Activated CD4-positive, alpha-beta T cell treated with anti-CD3 and anti-CD28 coated beads for 1 hour (primary cell): ENCODE results near the gene TOM1L1.

Experiments
- DNase-seq: peaks from one replicate; pipeline ENCODE4 v3.0.0-alpha.2; 2020

TOM1L1 gene

DNA sequence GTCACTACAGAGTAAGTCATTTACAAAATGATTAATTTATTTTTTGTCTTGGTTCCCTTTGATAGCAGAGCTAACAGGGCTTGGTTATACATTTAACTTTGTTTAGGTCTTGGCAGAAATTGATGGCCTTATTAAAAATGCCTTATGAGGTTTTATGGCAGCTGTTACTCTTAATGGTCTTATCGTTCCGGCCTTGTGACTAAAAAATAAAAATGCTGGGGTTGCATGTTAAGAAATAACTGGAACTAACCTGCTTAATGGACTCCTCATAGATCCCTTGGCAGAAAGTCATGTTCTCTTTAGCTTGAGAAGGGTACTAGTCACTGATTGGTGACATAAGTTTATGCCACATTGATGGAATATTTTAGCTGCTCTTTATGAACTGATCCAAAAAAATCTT is 49.5 kb downstream of the TOM1L1 start:
- DNase-seq: no peak

- no peak for DNase-seq
Measured at GRCh38 chr17:54951286-54951685, 50.6 kb downstream of the TOM1L1 start.

GRCh38 chr17:54956791-54957190 is 56.1 kb downstream of the TOM1L1 start:
- DNase-seq: no peak

DNA sequence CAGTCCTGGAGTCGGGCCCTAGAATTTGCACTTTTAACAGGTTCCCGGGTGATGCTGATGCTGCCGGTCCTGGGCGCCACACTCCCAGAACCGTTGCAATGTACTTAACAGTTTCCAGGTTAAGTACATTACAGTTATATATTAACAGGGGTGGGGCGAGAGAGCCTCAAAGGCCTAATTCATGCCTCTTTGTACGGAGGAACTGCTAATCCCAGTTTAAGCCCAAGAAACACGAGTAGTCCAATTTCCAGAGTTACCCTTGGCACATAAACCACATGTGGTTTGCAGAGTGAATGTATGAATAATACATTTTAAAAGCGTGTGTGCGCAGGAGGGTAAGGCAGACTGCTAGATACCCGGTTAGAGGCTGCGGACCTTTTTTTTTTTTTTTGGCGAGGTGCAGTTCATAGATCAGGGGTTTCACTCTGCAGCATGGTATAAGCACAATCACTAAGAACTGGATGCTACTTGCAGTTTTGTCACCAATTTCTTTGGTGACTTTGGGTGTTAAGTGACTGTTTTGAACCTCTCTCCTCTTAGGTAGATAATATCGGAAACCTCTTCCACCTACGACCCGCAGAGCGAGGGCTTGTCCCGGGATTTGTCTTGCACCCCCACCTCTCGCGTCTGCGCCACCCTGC is 67.1 kb downstream of the TOM1L1 start:
- DNase-seq: no peak

DNA sequence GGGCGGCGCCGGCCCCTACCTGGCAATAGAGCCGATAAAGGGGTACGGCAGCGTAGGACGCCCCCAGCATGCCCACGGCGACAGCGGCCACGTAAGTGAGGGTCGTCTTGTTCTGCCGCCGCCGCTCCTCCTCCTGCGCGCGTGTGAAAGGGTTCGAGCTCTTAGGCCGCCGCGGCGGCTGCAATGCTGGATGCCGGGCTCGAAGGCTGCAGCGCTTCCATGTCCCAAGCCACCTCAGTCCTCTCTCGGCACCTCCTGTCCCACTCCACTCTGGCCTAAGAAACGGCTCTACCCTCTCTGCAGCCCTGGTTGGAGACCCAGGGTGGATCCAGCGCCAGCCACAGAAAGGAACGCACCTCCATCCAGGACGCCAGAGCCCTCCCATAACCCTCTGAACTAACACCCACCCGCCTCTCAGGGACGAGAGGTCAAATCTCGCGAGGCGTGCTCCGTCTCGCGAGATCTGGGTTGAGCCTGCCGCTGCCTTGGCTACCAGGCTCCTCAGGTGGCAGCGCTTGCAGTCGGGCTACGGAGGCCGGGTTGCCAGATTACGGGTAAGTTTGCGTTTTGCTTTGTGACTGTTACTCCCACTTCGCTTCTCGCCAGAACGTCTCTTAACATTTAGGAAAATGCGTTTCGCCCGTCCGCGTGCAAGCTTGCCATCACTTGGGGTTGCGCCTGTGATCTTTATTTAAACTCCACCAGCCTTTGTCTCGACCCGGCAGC is 67.8 kb downstream of the TOM1L1 start, which contains the start of the genes COX11 and STXBP4:
COX11 (minus strand) TSS at position 393 of the 726 bp plus-strand sequence; CDS start at position 385, 8 bp downstream.
STXBP4 (plus strand) TSS at position 504 of the 726 bp plus-strand sequence. CDS start 17,455 bp downstream, outside the sequence.
- DNase-seq: peak; percentile 90

- peak; percentile 20 for DNase-seq
Measured at GRCh38 chr17:54968988-54969332, 68.3 kb downstream of the TOM1L1 start.

DNA sequence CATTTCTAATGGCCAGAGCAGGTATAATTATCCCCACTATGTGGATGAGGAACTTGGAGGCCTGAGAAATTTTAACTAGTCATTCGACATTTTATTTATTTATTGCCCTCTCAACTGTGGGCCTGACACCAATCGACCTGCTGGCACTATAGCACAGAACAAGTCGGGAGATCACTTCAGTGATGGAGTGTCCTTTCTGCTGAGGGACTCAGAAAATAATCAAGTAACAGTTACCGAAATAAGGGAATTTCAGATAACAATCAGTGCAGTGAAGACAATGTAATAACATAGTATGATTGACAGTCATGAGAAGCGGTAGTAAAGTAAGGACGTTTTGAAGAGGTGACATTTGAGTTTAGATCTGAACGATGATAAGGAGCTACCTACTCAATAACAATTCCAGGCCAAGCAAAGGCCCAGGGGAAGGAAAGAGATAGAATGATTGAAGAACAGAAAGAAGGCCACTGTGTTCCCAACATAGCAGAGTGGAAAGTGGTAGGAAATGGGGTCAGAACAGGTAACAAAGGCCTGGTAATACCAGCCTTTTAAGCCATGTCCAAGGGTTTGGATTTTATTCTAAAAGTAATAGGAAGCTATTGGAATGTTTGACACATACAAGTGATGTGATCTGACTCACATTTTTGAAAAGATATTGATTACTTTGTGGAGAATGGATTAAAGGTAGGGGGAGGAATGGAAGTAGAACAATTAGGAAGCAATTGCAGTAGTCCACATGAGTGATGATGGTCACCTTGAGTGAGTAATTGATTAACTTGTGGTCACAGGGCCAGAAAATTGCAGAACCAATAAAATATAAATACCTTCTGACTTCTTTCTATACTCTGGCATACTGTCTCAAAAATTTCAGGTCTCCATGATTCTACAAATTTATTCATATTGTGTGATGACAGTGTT is 69.3 kb downstream of the TOM1L1 start:
- DNase-seq: no peak

- no peak for DNase-seq
Measured at GRCh38 chr17:54971147-54971546, 70.5 kb downstream of the TOM1L1 start.

DNA sequence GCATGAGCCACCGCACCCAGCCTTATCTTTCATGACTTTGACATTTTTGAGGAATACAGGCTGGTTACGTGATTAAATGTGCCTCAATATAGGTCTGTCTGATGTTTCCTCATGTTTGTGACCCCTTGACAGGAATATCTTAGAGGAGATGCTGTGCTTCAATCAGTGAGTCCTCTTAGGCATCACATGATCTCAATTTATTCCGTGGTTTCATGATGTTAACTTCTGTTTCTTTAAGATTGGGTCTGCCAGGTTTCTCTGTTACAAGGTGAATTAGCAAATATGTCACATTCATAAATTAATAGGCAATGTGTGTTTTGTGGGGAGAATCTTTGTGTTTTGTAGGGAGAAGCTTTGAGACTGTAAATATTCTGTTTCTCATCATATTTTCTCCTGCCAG is 71.2 kb downstream of the TOM1L1 start:
- DNase-seq: no peak

GRCh38 chr17:54972406-54973138 is 71.9 kb downstream of the TOM1L1 start:
- DNase-seq: no peak

DNA sequence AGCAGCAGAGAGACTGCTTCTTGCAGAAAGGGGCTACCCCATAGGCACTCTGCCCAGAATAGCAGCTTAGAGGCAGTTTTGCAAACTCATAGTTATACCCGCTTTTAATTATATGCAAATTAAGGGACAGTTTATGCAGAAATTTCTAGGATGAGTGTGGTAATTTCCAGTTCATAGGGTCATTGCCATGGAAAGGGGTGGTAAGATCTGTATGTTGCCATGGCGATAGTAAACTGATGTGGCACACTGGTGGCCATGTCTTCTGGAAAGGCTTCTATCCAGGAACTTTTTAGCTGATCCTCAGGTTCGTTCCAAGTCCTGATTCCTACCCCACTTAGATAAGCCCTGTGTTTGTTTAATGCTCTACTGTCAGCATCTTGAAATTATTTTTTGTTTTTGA is 74.1 kb downstream of the TOM1L1 start:
- no peak for DNase-seq

- no peak for DNase-seq
Measured at GRCh38 chr17:54976316-54976715, 75.7 kb downstream of the TOM1L1 start.

DNA sequence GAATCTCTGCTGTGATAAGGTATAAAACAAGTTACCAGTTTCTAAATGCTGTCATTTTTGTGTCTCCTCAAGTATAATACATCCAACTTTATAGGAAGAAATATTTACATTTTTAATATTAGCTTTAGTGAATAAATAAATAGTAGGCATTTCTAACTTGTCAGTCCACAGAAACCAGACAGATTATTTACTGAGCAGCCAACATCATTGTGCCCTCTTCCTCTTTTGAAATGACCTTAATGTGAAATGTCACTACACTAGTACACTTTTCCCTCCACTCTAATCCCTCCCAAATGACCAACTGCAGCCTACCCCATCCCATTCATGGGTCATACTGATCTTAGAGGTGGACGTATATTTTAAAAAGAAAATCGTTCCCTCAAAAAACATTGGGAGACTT is 77.1 kb downstream of the TOM1L1 start:
- no peak for DNase-seq

DNA sequence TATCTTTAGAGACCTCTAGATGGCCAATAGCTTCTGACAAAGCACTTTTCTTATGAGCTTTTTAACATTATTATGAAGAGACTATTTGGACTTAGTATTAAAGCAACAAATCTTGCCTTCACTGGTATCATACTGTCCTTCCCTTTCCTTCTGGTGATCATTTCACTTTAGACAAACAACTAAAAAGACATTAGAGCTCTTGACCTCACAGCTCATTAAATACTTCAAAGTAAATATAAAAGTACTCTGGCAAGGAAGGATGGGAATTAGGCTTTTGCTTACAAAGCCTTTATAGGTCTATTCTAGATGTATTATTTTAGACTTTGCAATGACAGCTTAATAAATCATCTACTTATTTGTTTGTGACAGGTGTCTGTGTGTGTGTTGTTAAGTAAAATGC is 79.0 kb downstream of the TOM1L1 start:
- no peak for DNase-seq

GRCh38 chr17:54980375-54980774 is 79.7 kb downstream of the TOM1L1 start:
- no peak for DNase-seq

DNA sequence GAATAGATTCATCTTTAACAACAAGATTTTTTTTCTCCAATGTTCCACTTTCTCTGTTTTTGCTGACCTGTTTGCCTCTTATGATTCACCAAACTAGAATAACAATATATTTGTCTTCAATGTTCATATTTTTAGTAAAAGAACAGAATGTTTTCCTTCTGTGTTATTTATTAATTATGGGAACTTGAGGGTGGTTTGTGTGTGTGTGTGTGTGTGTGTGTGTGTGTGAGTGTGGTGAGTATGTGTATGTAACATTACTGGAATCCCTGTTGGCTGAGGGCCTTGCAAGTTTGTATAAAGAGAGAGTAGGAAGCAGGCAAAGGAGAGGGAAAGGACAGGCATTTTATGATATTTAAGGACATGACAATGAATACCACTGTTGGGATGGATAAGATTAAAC is 81.7 kb downstream of the TOM1L1 start:
- no peak for DNase-seq

GRCh38 chr17:54983260-54983659 is 82.6 kb downstream of the TOM1L1 start:
- DNase-seq: no peak

DNA sequence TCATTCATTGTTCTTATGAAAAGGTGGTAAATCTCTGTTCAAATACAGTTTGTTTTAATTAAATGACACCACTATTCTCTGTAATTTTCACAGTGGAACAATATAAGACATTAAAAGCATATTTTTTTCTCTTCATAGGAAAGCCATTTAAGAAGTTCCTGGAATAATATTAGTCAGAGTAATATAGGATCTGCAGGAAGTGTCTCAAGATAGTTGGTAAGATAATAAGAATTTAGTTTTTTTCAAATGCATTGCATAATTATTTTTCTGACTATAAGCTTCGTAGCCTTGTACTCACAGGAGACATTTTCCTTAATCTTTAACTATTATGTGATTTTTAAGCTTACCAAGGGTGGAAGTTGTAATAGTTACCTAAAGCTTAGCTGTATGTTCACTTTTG is 84.8 kb downstream of the TOM1L1 start:
- DNase-seq: no peak

DNA sequence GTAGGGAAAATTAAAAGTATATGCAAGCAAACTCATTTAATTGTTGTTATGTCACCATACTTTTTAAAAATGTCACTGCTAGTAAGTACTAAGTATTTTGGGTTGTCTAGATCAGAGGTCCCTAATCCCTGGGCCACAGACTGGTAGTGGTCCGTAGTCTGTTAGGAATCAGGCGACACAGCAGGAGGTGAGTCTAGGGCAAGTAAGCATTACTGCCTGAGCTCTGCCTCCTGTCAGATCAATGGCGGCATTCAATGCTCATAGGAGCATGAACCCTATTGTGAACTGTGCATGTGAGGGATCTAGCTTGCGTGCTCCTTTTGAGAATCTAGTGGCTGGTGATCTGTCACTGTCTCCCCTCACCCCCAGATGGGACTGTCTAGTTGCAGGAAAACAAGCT is 89.5 kb downstream of the TOM1L1 start:
- no peak for DNase-seq

DNA sequence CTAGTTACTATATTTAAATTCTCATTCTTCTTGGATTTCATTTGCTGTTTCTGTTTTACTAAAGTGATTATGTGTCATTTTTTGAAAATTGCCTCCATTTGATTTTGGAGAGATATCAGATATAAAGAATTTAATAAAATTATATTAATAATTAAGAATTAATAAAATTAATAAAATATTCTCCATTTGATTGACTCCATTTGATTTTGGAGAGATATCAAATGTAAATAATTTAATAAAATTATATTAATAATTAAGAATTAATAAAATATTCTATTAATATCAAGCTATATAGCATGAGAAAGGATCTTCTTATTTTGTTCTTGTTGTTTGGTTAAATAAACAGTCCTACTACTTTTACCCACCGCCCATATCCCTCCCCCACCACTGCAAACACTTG is 90.9 kb downstream of the TOM1L1 start:
- no peak for DNase-seq

GRCh38 chr17:54992797-54993639 is 92.4 kb downstream of the TOM1L1 start:
- no peak for DNase-seq

DNA sequence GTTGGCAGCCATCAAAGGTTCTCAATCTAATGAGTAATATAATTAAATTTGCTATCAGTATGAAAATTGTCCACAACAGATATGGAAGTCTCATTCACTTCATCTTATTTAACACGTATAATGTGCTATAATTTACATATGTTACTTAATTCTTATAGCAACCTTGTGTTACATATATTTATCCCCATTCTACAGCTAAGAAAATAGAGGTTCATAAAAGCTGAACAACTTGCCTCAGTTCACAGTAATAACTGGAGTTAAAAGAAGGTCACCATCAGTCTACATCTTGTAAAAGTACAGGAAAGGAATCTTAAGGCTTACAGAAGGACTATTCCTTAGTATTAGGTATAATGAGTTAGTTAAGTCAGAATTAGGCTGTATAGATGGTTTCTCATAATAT is 95.8 kb downstream of the TOM1L1 start:
- DNase-seq: no peak
